Loucy (cell line): ENCODE measurements around the gene FXR2.

Experiments
- H2AFZ ChIP-seq: fragments of 200-600 bp; sonication (generic); 2 replicates; pipeline ENCODE4 v1.6.0; 2016; ENCODE audit warnings: antibody characterized with exemption, mild to moderate bottlenecking, low read length, moderate library complexity
- H3F3A ChIP-seq: fragments of 200-600 bp; 2 replicates; pipeline ENCODE4 v1.6.0; 2016; ENCODE audit warnings: antibody characterized with exemption, low read depth, mild to moderate bottlenecking
- H3K27me3 ChIP-seq: fragments of 200-600 bp; sonication (generic); 2 replicates; pipeline ENCODE4 v1.6.1; 2014; ENCODE audit warnings: low read length, mild to moderate bottlenecking; ENCODE audit not compliant: insufficient read depth, poor library complexity, severe bottlenecking
- H3K36me3 ChIP-seq: fragments of 200-600 bp; sonication (generic); 2 replicates; pipeline ENCODE4 v1.6.1; 2016; ENCODE audit warnings: low read length; ENCODE audit not compliant: insufficient read depth
- H3K4me1 ChIP-seq: fragments of 200-600 bp; sonication (generic); 2 replicates; pipeline ENCODE4 v1.5.1; 2014; ENCODE audit warnings: low read length, mild to moderate bottlenecking; ENCODE audit not compliant: insufficient read depth, poor library complexity, severe bottlenecking
- H3K4me2 ChIP-seq: fragments of 200-600 bp; sonication (generic); 2 replicates; pipeline ENCODE4 v1.6.0; 2014; ENCODE audit warnings: antibody characterized with exemption, low read length, low read depth, mild to moderate bottlenecking; ENCODE audit not compliant: poor library complexity, severe bottlenecking
- H3K4me3 ChIP-seq: fragments of 200-600 bp; sonication (generic); 2 replicates; pipeline ENCODE4 v1.5.1; 2014; ENCODE audit warnings: low read length, mild to moderate bottlenecking, mixed read lengths; ENCODE audit not compliant: poor library complexity, severe bottlenecking
- H3K79me2 ChIP-seq: fragments of 200-600 bp; sonication (generic); 2 replicates; pipeline ENCODE4 v1.6.1; 2014; ENCODE audit warnings: low read length; ENCODE audit not compliant: insufficient read depth
- H3K9ac ChIP-seq: fragments of 200-600 bp; sonication (generic); 2 replicates; pipeline ENCODE4 v1.6.0; 2014; ENCODE audit warnings: mild to moderate bottlenecking, low read depth, low read length, moderate library complexity; ENCODE audit not compliant: poor library complexity, severe bottlenecking
- H3K9me2 ChIP-seq: fragments of 200-600 bp; sonication (generic); replicated peaks from 2 replicates; pipeline ENCODE4 v1.6.1; 2016; ENCODE audit warnings: low read depth, low read length, mixed read lengths
- H3K9me3 ChIP-seq: fragments of 200-600 bp; sonication (generic); 2 replicates; pipeline ENCODE4 v1.6.1; 2014; ENCODE audit warnings: mild to moderate bottlenecking, antibody characterized with exemption, low read length, low read depth; ENCODE audit not compliant: insufficient read depth
- H4K20me1 ChIP-seq: fragments of 200-600 bp; sonication (generic); 2 replicates; pipeline ENCODE4 v1.6.0; 2014; ENCODE audit warnings: antibody characterized with exemption, low read length, mild to moderate bottlenecking; ENCODE audit not compliant: insufficient read depth, poor library complexity, severe bottlenecking
- EZH2phosphoT487 ChIP-seq: fragments of 200-600 bp; IDR thresholded peaks from 2 replicates; pipeline ENCODE4 v1.6.1; 2018; ENCODE audit warnings: antibody characterized with exemption, mild to moderate bottlenecking, moderate library complexity, borderline replicate concordance
- TF ChIP-seq, protein P1 (sequence below): fragments of 200-600 bp; sonication (generic); conservative IDR thresholded peaks from 2 replicates; pipeline ENCODE4 v1.5.1; 2014; ENCODE audit warnings: mild to moderate bottlenecking, antibody characterized with exemption, low read length

Gene FXR2

DNA sequence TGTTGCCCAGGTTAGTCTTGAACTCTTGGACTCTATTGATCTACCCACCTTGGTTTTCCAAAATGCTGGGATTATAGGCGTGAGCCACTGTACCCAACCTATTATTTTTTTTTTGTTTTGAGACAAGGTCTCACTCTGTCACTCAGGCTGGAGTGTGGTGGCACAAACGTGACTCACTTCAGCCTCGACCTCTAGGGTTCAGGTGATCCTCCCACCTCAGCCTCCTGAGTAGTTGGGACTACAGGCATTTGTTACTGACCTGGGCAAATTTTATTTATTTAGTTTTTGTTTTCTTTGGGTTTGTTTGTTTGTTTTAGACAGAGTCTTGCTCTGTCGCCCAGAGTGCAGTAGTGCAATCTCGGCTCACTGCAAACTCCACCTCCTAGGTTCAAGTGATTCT, 9.0 kb upstream of the FXR2 start:
- Histone ChIP-seq H3F3A (no peaks in the 10 kb centered on the region), H3K4me1 (peaks cover 7% of the 10 kb centered on the region), H2AFZ (no peak overlapping the region), H3K27me3 (no peaks in the 10 kb centered on the region), H4K20me1 (no peaks in the 10 kb centered on the region), H3K4me3 (no peak overlapping the region), H3K9ac (no peak overlapping the region), H3K4me2 (no peak overlapping the region), H3K79me2 (peaks cover 7% of the 10 kb centered on the region; the same call in 1 of the 2 replicates), H3K9me3 (no peaks in the 10 kb centered on the region), H3K9me2 (no peaks in the 10 kb centered on the region), H3K36me3 (no peaks in the 10 kb centered on the region)
- TF ChIP-seq, protein P1, sequence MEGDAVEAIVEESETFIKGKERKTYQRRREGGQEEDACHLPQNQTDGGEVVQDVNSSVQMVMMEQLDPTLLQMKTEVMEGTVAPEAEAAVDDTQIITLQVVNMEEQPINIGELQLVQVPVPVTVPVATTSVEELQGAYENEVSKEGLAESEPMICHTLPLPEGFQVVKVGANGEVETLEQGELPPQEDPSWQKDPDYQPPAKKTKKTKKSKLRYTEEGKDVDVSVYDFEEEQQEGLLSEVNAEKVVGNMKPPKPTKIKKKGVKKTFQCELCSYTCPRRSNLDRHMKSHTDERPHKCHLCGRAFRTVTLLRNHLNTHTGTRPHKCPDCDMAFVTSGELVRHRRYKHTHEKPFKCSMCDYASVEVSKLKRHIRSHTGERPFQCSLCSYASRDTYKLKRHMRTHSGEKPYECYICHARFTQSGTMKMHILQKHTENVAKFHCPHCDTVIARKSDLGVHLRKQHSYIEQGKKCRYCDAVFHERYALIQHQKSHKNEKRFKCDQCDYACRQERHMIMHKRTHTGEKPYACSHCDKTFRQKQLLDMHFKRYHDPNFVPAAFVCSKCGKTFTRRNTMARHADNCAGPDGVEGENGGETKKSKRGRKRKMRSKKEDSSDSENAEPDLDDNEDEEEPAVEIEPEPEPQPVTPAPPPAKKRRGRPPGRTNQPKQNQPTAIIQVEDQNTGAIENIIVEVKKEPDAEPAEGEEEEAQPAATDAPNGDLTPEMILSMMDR = no peak
- TF ChIP-seq EZH2phosphoT487 = no peak

DNA sequence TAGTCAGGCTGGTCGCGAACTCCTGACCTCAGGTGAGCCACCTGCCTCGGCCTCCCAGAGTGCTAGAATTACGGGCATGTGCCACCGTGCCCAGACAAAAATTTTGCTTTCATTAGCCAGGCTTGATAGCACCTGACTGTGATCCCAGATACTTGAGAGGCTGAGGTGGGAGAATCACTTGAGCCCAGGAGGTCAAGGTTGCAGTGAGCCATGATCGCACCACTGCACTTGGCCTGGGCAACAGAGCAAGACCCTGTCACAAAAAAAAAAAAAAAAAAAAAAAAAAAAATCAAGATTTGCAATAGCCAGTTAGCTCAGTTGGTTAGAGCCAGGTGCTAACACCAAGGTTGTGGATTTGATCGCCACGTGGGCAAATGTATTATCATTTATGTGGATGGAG, 6.1 kb upstream of the FXR2 start:
- H3K4me2 ChIP-seq = no peak overlapping the region
- H3K9me2 ChIP-seq = no peaks in the 10 kb centered on the region
- no peaks in the 10 kb centered on the region for H3K4me1 ChIP-seq
- H3K9ac ChIP-seq = no peak overlapping the region
- no peak for TF ChIP-seq EZH2phosphoT487
- TF ChIP-seq, protein P1 = no peak
- H3K27me3 ChIP-seq = no peaks in the 10 kb centered on the region
- no peak overlapping the region for H2AFZ ChIP-seq
- no peaks in the 10 kb centered on the region for H3K79me2 ChIP-seq
- H4K20me1 ChIP-seq = no peaks in the 10 kb centered on the region
- H3F3A ChIP-seq = no peaks in the 10 kb centered on the region
- H3K36me3 ChIP-seq = no peaks in the 10 kb centered on the region
- no peaks in the 10 kb centered on the region for H3K9me3 ChIP-seq
- H3K4me3 ChIP-seq = no peak overlapping the region

DNA sequence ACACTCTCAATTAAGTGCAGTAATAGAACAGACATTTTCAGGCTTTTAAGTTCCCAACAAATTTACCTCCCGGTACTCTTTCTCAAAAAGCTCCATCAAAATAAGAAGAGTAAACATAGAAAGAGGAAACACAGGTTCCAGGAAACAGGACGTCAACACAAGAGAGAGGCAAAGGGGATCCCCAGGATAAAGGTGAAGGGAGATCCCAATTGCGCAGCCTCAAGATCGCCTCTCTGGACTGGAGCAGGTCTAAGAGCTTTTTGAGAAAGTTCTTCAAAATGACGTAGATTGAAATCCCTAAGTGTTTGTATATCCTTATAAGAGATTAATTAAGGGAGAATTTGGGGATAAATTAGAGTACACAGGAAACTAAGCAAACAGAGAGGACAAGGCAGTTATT, 3.9 kb upstream of the FXR2 start:
- Histone ChIP-seq H3K4me2 (no peak overlapping the region), H3K36me3 (no peaks in the 10 kb centered on the region), H3F3A (no peaks in the 10 kb centered on the region), H3K4me3 (no peak overlapping the region), H2AFZ (no peak overlapping the region), H3K4me1 (peaks cover 6% of the 10 kb centered on the region), H4K20me1 (peaks cover 8% of the 10 kb centered on the region), H3K27me3 (no peaks in the 10 kb centered on the region), H3K79me2 (peaks cover 8% of the 10 kb centered on the region), H3K9ac (no peak overlapping the region), H3K9me3 (no peaks in the 10 kb centered on the region), H3K9me2 (no peaks in the 10 kb centered on the region)
- TF ChIP-seq EZH2phosphoT487 = no peak
- TF ChIP-seq, protein P1 = no peak
